Posterior vena cava (tissue), 2 donors: Measurements from ENCODE around the gene WDR93. TPM values are rescaled to one million over a fixed set of nuclear protein-coding genes. Genes with fewer than 3 reads are reported as not detected.

Experiments
- DNase-seq: peaks from one replicate; pipeline ENCODE4 v3.0.0-alpha.2; 2020; ENCODE audit warnings: low spot score
- intact Hi-C, 2 donors: fragments of 100-400 bp; cut with DNase I; formaldehyde crosslinking; loops; one replicate each; pipeline versions ENCODE4 v1.14.1 to v1.14.2; 2022 to 2023
- long read RNA-seq, 2 donors: library from polyadenylated mRNA; unstranded; transcript quantifications; one replicate each; pipeline ENCODE4 v2.0.0, GENCODE V29; 2020 to 2021
- total RNA-seq, 2 donors: library from RNA; stranded (reverse); fragmentation: NEBNext Ultra II Directional; extraction: Animal tissue kit (Norgen Biotek cat#: 25700); gene quantifications; one replicate each; pipeline ENCODE4 v1.2.1, GENCODE V29; 2021
- donor health status: DM: yes; HTN: yes; CAD: no.
- donor health status: DM: yes; HTN: yes; CAD: no.

Gene WDR93
- total RNA-seq: not detected
- long read RNA-seq, donor 1: 0 reads
- long read RNA-seq, donor 2: 0 reads

- intact Hi-C loops: loop anchor here in 1 of 2 donors (5.0 kb wide), 1 partner anchor 43 kb away; no protein-coding TSS in a partner anchor
Observed at GRCh38 chr15:89690276-89691218, at the start of gene WDR93, which contains the start of gene PEX11A. Gene WDR93 (plus strand): TSS chr15:89690811. CDS start chr15:89701747, 10,936 bp downstream. Gene PEX11A (minus strand): TSS chr15:89690754. CDS start chr15:89690632, 122 bp downstream.

GRCh38 chr15:89641053-89641452 is 49.6 kb upstream of the WDR93 start:
- DNase-seq: no peak
- intact Hi-C loops: loop anchor here in 1 of 2 donors (10.0 kb wide), 1 partner anchor 56 kb away; no protein-coding TSS in a partner anchor

More at GRCh38 chr15:89690276-89691218, at the start of gene WDR93, which contains the start of gene PEX11A:
- DNase-seq: peak; percentile 94

- intact Hi-C loops: loop anchor here in 1 of 2 donors (10.0 kb wide), 1 partner anchor 57 kb away; no protein-coding TSS in a partner anchor
- no peak for DNase-seq
Observed at GRCh38 chr15:89642106-89642505, 48.5 kb upstream of the WDR93 start.

- intact Hi-C loops: loop anchor here in 1 of 2 donors (5.0 to 10.0 kb wide), 3 partner anchors 47 to 102 kb away; partner anchors contain the start of genes PEX11A and WDR93
- no peak for DNase-seq
Observed at GRCh38 chr15:89645680-89646079, 44.9 kb upstream of the WDR93 start.

GRCh38 chr15:89646416-89647141 is 44.0 kb upstream of the WDR93 start:
- no peak for DNase-seq
- intact Hi-C loops: loop anchor here in 1 of 2 donors (5.0 to 10.0 kb wide), 3 partner anchors 46 to 101 kb away; partner anchors contain the start of genes PEX11A and WDR93

GRCh38 chr15:89647191-89647851 is 43.3 kb upstream of the WDR93 start:
- DNase-seq: peak; percentile 94
- intact Hi-C loops: loop anchor here in 1 of 2 donors (5.0 to 10.0 kb wide), 3 partner anchors 45 to 100 kb away; partner anchors contain the start of genes PEX11A and WDR93

GRCh38 chr15:89648106-89649012 is 42.3 kb upstream of the WDR93 start:
- no peak for DNase-seq
- intact Hi-C loops: loop anchor here in 1 of 2 donors (5.0 to 10.0 kb wide), 3 partner anchors 44 to 99 kb away; partner anchors contain the start of genes PEX11A and WDR93

GRCh38 chr15:89649013-89649625 is 41.5 kb upstream of the WDR93 start:
- intact Hi-C loops: loop anchor here in 1 of 2 donors (5.0 to 10.0 kb wide), 3 partner anchors 43 to 98 kb away; partner anchors contain the start of genes PEX11A and WDR93
- no peak for DNase-seq

- intact Hi-C loops: loop anchor here in 1 of 2 donors (5.0 to 10.0 kb wide), 3 partner anchors 43 to 98 kb away; partner anchors contain the start of genes PEX11A and WDR93
- DNase-seq: no peak
Observed at GRCh38 chr15:89649716-89650115, 40.9 kb upstream of the WDR93 start.

- intact Hi-C loops: no loop called here
- DNase-seq: no peak
Observed at GRCh38 chr15:89652131-89652530, 38.5 kb upstream of the WDR93 start.

GRCh38 chr15:89652666-89653065 is 37.9 kb upstream of the WDR93 start:
- intact Hi-C loops: no loop called here
- DNase-seq: no peak

GRCh38 chr15:89653578-89653977 is 37.0 kb upstream of the WDR93 start:
- intact Hi-C loops: no loop called here
- DNase-seq: no peak

- DNase-seq: no peak
- intact Hi-C loops: no loop called here
Observed at GRCh38 chr15:89654301-89654761, 36.3 kb upstream of the WDR93 start.

- intact Hi-C loops: no loop called here
- no peak for DNase-seq
Observed at GRCh38 chr15:89654847-89655805, 35.5 kb upstream of the WDR93 start, which contains the start of gene KIF7. Gene KIF7 (minus strand): TSS chr15:89655467. CDS start chr15:89652930, 2,537 bp downstream.

GRCh38 chr15:89656116-89656815 is 34.3 kb upstream of the WDR93 start:
- DNase-seq: no peak
- intact Hi-C loops: no loop called here
